Measurements from ENCODE around the gene RHBG.
"Not testable (repeated sequence)": the region's sequence is repeated elsewhere in the genome, so short reads cannot be mapped to it uniquely, and the experiment has no call there.

RHBG gene

DNA sequence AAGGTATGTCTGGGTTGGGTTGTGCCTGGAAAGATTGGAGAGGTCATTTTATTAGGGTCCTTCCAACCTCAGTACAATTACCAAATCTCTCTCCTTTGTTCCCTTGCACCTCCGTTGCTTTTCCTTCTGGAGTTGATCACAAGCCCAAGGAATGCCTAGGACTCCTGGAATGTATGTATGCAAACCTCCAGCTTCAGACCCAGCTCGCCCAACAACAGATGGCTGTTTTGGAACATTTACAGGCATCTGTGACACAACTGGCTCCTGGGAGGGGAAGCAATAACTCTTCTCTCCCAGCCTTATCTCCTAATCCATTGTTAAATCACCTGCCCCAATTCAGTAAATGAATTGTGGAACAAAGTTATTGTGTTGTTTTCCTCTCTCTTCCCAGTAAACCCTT is 22.4 kb upstream of the RHBG start:
- no peak for DNase-seq
- intact Hi-C loops (cut with DNase I; ENCODE audit: low total_unique reads), result no loop called here
- Histone ChIP-seq H3K4me3 (no peak overlapping the region), H3K27me3 (peaks cover 0 to 15% of the 10 kb centered on the region in 2 donors), H3K9me3 (no peaks in the 10 kb centered on the region), H3K27ac (no peak overlapping the region), H3K4me1 (no peaks in the 10 kb centered on the region), H3K36me3 (no peaks in the 10 kb centered on the region)
- TF ChIP-seq, protein P1, sequence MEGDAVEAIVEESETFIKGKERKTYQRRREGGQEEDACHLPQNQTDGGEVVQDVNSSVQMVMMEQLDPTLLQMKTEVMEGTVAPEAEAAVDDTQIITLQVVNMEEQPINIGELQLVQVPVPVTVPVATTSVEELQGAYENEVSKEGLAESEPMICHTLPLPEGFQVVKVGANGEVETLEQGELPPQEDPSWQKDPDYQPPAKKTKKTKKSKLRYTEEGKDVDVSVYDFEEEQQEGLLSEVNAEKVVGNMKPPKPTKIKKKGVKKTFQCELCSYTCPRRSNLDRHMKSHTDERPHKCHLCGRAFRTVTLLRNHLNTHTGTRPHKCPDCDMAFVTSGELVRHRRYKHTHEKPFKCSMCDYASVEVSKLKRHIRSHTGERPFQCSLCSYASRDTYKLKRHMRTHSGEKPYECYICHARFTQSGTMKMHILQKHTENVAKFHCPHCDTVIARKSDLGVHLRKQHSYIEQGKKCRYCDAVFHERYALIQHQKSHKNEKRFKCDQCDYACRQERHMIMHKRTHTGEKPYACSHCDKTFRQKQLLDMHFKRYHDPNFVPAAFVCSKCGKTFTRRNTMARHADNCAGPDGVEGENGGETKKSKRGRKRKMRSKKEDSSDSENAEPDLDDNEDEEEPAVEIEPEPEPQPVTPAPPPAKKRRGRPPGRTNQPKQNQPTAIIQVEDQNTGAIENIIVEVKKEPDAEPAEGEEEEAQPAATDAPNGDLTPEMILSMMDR (IDR thresholded peaks at IDR 0.05), result no peak

DNA sequence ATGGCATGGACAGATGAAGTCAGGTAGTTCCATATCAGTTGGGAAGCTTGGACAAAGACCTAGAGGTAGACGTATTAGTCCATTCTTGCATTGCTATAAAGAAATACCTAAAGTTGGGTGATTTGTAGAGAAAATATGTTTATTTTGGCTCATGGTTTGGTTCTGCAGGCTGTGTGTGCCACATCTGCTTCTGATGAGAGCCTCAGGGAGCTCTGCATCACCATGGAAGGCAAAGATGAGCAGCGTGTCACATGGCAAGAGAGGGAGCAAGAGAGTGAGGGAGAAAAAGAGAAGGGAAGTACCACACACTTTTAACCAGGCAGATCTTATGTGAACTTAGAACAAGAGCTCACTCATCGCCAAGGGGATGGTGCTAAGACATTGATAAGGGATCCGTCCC is 21.7 kb upstream of the RHBG start:
- Histone ChIP-seq H3K4me3 (no peak overlapping the region), H3K36me3 (no peaks in the 10 kb centered on the region), H3K4me1 (no peaks in the 10 kb centered on the region), H3K27me3 (peaks cover 0 to 15% of the 10 kb centered on the region in 2 donors), H3K9me3 (no peaks in the 10 kb centered on the region), H3K27ac (no peak overlapping the region)
- TF ChIP-seq, protein P1 (IDR thresholded peaks at IDR 0.05), result no peak
- intact Hi-C loops (cut with DNase I; ENCODE audit: low total_unique reads), result no loop called here
- no peak for DNase-seq

DNA sequence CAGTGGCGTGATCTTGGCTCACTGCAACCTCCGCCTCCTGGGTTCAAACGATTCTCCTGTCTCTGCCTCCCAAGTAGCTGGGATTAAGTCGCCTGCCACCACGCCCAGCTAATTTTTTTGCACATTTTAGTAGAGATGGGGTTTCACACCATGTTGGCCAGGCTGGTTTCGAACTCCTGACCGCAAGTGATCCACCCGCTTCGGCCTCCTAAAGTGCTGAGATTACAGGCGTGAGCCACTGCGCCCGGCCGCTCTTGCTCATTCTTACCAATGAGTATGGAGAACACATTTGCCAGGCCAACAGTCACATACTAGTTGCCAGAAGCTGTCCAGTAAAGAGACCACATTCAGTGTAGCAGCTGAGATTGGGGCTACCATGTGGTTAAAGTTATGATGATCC is 16.5 kb upstream of the RHBG start:
- H3K27ac ChIP-seq; DNase-seq; H3K4me1 ChIP-seq; H3K36me3 ChIP-seq; intact Hi-C loops (cut with DNase I; ENCODE audit: low total_unique reads); H3K4me3 ChIP-seq; H3K9me3 ChIP-seq: not testable (repeated sequence)
- H3K27me3 ChIP-seq, result peaks cover 0 to 27% of the 10 kb centered on the region in 2 donors

DNA sequence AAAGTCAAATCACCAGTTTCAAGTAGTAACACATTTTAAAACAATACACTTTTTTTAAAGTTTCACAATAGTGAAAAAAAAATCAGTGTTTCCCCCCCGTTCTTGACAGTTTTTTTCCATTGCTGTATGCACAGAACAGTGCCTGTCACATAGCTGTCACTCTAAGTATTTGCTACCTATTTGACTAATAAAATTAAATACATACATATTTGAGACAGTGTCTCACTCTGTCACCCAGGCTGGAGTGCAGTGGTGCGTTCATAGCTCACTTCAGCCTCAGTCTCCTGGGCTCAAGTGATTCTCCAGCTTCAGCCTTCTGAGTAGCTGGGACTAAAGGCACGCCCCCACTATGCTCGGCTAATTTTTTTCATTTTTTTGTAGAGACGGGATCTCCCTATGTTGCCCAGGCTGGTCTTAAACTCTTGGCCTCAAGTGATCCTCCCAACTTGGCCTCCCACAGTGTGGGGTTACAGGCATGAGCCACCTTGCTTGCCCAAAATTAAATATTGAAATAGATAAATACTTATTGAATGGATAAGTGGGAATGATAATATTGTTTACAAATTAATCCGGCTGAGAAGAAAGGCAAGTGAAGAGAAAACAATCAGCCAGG is 12.6 kb upstream of the RHBG start:
- Histone ChIP-seq H3K9me3 (no peaks in the 10 kb centered on the region), H3K4me1 (peaks cover 0 to 4% (median 0%) of the 10 kb centered on the region in 4 donors), H3K27ac (no peak overlapping the region), H3K36me3 (no peaks in the 10 kb centered on the region), H3K27me3 (peaks cover 0 to 41% of the 10 kb centered on the region in 2 donors), H3K4me3 (no peak overlapping the region)
- no peak for DNase-seq
- TF ChIP-seq, protein P1 (IDR thresholded peaks at IDR 0.05), result no peak
- intact Hi-C loops (cut with DNase I; ENCODE audit: low total_unique reads), result no loop called here

DNA sequence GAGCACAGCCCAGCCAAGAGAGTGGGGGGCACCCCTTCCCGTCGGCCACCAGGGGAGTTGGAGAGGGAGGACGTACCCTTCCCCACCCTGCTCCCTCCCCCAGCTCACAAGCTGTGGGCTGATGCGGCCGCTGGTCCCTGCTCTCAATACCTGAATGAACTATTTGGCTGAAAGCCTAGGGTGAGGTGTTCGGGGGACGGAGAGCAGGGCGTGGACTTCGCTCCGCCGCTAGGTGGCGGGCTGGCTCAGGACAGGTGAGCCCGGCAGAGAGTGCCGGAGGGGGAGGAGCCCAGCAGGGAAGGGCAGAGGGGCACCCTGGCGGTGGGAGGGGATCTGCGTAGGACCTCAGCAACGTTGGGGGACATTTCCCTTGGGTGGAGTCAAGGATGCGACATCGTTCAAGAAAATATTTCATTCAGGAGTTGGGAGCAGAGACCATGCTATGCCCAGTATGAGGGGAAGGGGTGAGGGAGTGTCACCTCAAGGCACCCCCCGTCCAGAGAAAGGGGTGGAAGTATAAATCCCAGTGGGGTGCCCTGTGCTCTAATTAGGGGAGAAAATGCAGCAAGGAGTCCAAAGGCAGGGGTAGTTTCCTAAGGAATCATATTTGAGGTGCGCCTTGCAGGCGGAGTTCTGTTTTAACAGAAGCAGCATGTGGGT is 12.0 kb upstream of the RHBG start:
- no peak for DNase-seq
- no peaks in the 10 kb centered on the region for H3K9me3 ChIP-seq
- intact Hi-C loops (cut with DNase I; ENCODE audit: low total_unique reads), result no loop called here
- peaks cover 0 to 41% of the 10 kb centered on the region in 2 donors for H3K27me3 ChIP-seq
- H3K4me1 ChIP-seq, result peaks cover 0 to 4% (median 0%) of the 10 kb centered on the region in 4 donors
- TF ChIP-seq, protein P1 (IDR thresholded peaks at IDR 0.05), result peak; percentile 46 to 56
- no peak overlapping the region for H3K27ac ChIP-seq
- H3K36me3 ChIP-seq, result no peaks in the 10 kb centered on the region
- H3K4me3 ChIP-seq, result no peak overlapping the region

DNA sequence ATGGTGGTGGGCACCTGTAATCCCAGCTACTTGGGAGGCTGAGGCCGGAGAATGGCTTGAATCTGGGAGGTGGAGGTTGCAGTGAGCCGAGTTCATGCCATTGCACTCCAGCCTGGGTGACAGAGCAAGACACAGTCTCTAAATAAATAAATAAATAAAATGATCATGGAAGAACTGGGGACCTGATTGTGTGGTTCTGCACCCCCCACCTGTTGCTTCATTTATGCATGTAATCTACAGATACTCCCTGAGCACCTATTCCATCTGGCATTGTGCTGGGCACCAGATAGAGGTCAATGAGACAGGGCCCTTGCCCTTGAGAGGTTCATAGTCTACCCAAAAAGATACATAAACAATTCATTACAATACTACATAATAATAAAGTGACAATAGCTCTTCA is 11.0 kb upstream of the RHBG start:
- Histone ChIP-seq H3K9me3 (no peaks in the 10 kb centered on the region), H3K27me3 (peaks cover 0 to 47% of the 10 kb centered on the region in 2 donors), H3K27ac (no peak overlapping the region), H3K4me1 (peaks cover 0 to 4% (median 0%) of the 10 kb centered on the region in 4 donors), H3K4me3 (no peak overlapping the region), H3K36me3 (no peaks in the 10 kb centered on the region)
- intact Hi-C loops (cut with DNase I; ENCODE audit: low total_unique reads), result no loop called here
- TF ChIP-seq, protein P1 (IDR thresholded peaks at IDR 0.05), result no peak
- DNase-seq, result peak in 1 of 2 donors; percentile 20

Data from tibial artery (tissue), 4 donors.